Panc1 (cell line): ENCODE results near the gene CERT1. TPM values are rescaled to one million over a fixed set of nuclear protein-coding genes. Genes with fewer than 3 reads are reported as not detected.
A peak's percentile ranks its signal among the peaks of the same experiment; 100 is the strongest.

Experiments used
- ATAC-seq: fragments of 200-7000 bp; cut with Tn5 transposase; 2 replicates; pipeline ENCODE4 v1.9.1; 2020; ENCODE audit warnings: mild to moderate bottlenecking, moderate library complexity
- BruUV-seq: library from RNA; stranded (reverse); fragments of 400-500 nt; replicated peaks from 2 replicates; lab custom pipeline; 2021; lab: Mats Ljungman, UMichigan
- CTCF ChIA-PET: fragments of 300-600 bp; sonication (Branson Sonifier 250); formaldehyde crosslinking; loops from one replicate; lab custom pipeline; 2022; ENCODE audit warnings: antibody characterized with exemption; lab: Charles Lee
- POLR2A ChIA-PET: fragments of 300-600 bp; sonication (Branson Sonifier 250); formaldehyde crosslinking; loops from one replicate; lab custom pipeline; 2022; ENCODE audit warnings: antibody characterized with exemption; lab: Charles Lee
- DNase-seq: peaks from one replicate; pipeline ENCODE4 v3.0.0-alpha.2; 2010; ENCODE audit warnings: low read depth, low spot score
- H3K27ac ChIP-seq: 2 replicates; pipeline ENCODE4 v1.5.1; 2011; ENCODE audit warnings: mild to moderate bottlenecking, low read length, inconsistent platforms
- H3K27me3 ChIP-seq: fragments of 200-500 bp; sonication (Bioruptor generic); 2 replicates; pipeline ENCODE4 v1.6.0; 2014; ENCODE audit warnings: low read length, inconsistent platforms; ENCODE audit not compliant: control insufficient read depth, insufficient read depth
- H3K36me3 ChIP-seq: fragments of 200-500 bp; sonication (Bioruptor generic); 2 replicates; pipeline ENCODE4 v1.5.1; 2014; ENCODE audit warnings: inconsistent platforms, mild to moderate bottlenecking, low read length, moderate library complexity; ENCODE audit not compliant: control insufficient read depth, insufficient read depth
- H3K4me1 ChIP-seq: 2 replicates; pipeline ENCODE4 v1.5.1; 2011; ENCODE audit warnings: inconsistent platforms, mild to moderate bottlenecking, low read length, moderate library complexity; ENCODE audit not compliant: control insufficient read depth, insufficient read depth
- H3K4me3 ChIP-seq, 2 experiments: 2 replicates each; pipeline ENCODE4 v1.5.1; 2011 to 2012; ENCODE audit warnings: low read depth in 2 of 2, low read length in 2 of 2, mild to moderate bottlenecking in 2 of 2, inconsistent platforms in 1 of 2, moderate library complexity in 1 of 2
- H3K9me3 ChIP-seq: fragments of 200-500 bp; sonication (Bioruptor generic); 2 replicates; pipeline ENCODE4 v1.5.1; 2014; ENCODE audit warnings: low read depth, mild to moderate bottlenecking, inconsistent platforms, low read length, moderate library complexity; ENCODE audit not compliant: control insufficient read depth, insufficient read depth
- CTCF ChIP-seq: fragments of 450-650 bp; IDR thresholded peaks from 2 replicates; pipeline ENCODE4 v1.5.1; 2017; ENCODE audit warnings: mild to moderate bottlenecking
- POLR2AphosphoS5 ChIP-seq: IDR thresholded peaks from 2 replicates; pipeline ENCODE4 v1.6.1; 2012; ENCODE audit warnings: mild to moderate bottlenecking, low read depth, low read length, moderate library complexity
- REST ChIP-seq, 2 experiments: IDR thresholded peaks; 2 replicates each; pipeline ENCODE4 v1.6.1; 2011 to 2012; ENCODE audit warnings: low read depth in 2 of 2, control low read depth in 1 of 2, low read length in 1 of 2, mild to moderate bottlenecking in 1 of 2, moderate library complexity in 1 of 2; ENCODE audit not compliant: insufficient read depth in 1 of 2
- SIN3A ChIP-seq: IDR thresholded peaks from 2 replicates; pipeline ENCODE4 v1.6.1; 2012; ENCODE audit warnings: low read depth, mild to moderate bottlenecking, low read length, moderate library complexity, borderline replicate concordance; ENCODE audit not compliant: insufficient read depth
- TCF7L2 ChIP-seq: IDR thresholded peaks from 2 replicates; pipeline ENCODE4 v1.6.1; 2011; ENCODE audit warnings: mild to moderate bottlenecking, low read depth, low read length, inconsistent platforms
- in situ Hi-C: cut with HindIII; loops from 2 replicates; pipeline ENCODE4 v1.10.0; 2016; ENCODE audit warnings: low sequenced_read_pairs, low pct_unique_long_range_greater_than_20kb
- intact Hi-C: fragments of 100-400 bp; cut with micrococcal nuclease; formaldehyde crosslinking; loops from one replicate; pipeline ENCODE4 v1.10.0; 2022; ENCODE audit not compliant: unreplicated experiment
- total RNA-seq: library from RNA; stranded (reverse); gene quantifications from one replicate; pipeline ENCODE4 v1.2.1, GENCODE V29; 2021; ENCODE audit not compliant: unreplicated experiment

The CERT1 gene
- total RNA-seq, 1 experiment from 2014 or later: 26.7 TPM

GRCh38 chr5:75468593-75468992 lies 42.8 kb downstream of the CERT1 start:
- no peak for DNase-seq
- TF ChIP-seq CTCF (no peak), REST (IDR thresholded peaks at IDR 0.05; ENCODE audit: insufficient read depth in 1 of 2, low read depth in 2 of 2, low read length in 1 of 2) (no peak), POLR2AphosphoS5 (no peak), SIN3A (no peak), TCF7L2 (no peak)
- ChIA-PET POLR2A (no interaction called here), CTCF (no interaction called here)
- no TSS peak for BruUV-seq
- no peaks in the 10 kb centered on the region for H3K4me1 ChIP-seq
- intact Hi-C loops: no loop called here
- in situ Hi-C loops: no loop called here
- no peak overlapping the region for H3K27ac ChIP-seq
- ATAC-seq: no peak
- no peaks in the 10 kb centered on the region for H3K36me3 ChIP-seq
- H3K4me3 ChIP-seq: no peak overlapping the region
- H3K27me3 ChIP-seq: no peaks in the 10 kb centered on the region
- H3K9me3 ChIP-seq: peaks cover 24% of the 10 kb centered on the region

GRCh38 chr5:75466006-75466716 lies 45.3 kb downstream of the CERT1 start:
- TF ChIP-seq POLR2AphosphoS5 (no peak), CTCF (no peak), TCF7L2 (no peak), SIN3A (no peak), REST (IDR thresholded peaks at IDR 0.05; ENCODE audit: insufficient read depth in 1 of 2, low read depth in 2 of 2, low read length in 1 of 2) (no peak)
- Histone ChIP-seq H3K27ac (no peak overlapping the region), H3K9me3 (peaks cover 24% of the 10 kb centered on the region), H3K4me3 (no peak overlapping the region), H3K36me3 (no peaks in the 10 kb centered on the region), H3K27me3 (no peaks in the 10 kb centered on the region), H3K4me1 (peaks cover 2% of the 10 kb centered on the region; the same call in 1 of the 2 replicates)
- POLR2A ChIA-PET: no interaction called here
- ATAC-seq: 0 out of 2 replicates have a peak, but pooled peaks have one; percentile 34
- in situ Hi-C loops: no loop called here
- CTCF ChIA-PET: no interaction called here
- no peak for DNase-seq
- intact Hi-C loops: no loop called here
- no TSS peak for BruUV-seq
